ENCODE measurements around the gene CYBRD1.

- TF ChIP-seq, protein P1, sequence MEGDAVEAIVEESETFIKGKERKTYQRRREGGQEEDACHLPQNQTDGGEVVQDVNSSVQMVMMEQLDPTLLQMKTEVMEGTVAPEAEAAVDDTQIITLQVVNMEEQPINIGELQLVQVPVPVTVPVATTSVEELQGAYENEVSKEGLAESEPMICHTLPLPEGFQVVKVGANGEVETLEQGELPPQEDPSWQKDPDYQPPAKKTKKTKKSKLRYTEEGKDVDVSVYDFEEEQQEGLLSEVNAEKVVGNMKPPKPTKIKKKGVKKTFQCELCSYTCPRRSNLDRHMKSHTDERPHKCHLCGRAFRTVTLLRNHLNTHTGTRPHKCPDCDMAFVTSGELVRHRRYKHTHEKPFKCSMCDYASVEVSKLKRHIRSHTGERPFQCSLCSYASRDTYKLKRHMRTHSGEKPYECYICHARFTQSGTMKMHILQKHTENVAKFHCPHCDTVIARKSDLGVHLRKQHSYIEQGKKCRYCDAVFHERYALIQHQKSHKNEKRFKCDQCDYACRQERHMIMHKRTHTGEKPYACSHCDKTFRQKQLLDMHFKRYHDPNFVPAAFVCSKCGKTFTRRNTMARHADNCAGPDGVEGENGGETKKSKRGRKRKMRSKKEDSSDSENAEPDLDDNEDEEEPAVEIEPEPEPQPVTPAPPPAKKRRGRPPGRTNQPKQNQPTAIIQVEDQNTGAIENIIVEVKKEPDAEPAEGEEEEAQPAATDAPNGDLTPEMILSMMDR (IDR thresholded peaks at IDR 0.05; ENCODE audit: insufficient read depth, low read length) = no peak
- TF ChIP-seq REST (IDR thresholded peaks at IDR 0.05; ENCODE audit: insufficient replicate concordance, low read depth) (no peak), SPI1 (IDR thresholded peaks at IDR 0.05; ENCODE audit: borderline replicate concordance, low read depth) (no peak; the same call in 1 of the 2 replicates), POLR2AphosphoS5 (IDR thresholded peaks at IDR 0.05; ENCODE audit: low read depth) (no peak), GABPA (IDR thresholded peaks at IDR 0.05; ENCODE audit: low read depth) (no peak)
Measured at GRCh38 chr2:171505374-171505773, 16.9 kb upstream of the CYBRD1 start.

All from HL-60 (cell line).